NCI-H774 (cell line): ENCODE measurements around the gene PRXL2C.
"Not testable (repeated sequence)": the region's sequence is repeated elsewhere in the genome, so short reads cannot be mapped to it uniquely, and the experiment has no call there.

Experiments
- DNase-seq: peaks from one replicate; lab custom pipeline; 2025; lab: John Stamatoyannopoulos, UW

PRXL2C gene, protein sequence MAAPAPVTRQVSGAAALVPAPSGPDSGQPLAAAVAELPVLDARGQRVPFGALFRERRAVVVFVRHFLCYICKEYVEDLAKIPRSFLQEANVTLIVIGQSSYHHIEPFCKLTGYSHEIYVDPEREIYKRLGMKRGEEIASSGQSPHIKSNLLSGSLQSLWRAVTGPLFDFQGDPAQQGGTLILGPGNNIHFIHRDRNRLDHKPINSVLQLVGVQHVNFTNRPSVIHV

GRCh38 chr9:96655198-96655851 lies at the start of gene PRXL2C:
PRXL2C (minus strand) TSS chr9:96655317; CDS start chr9:96655281, 36 bp downstream.
- peak; percentile 59 for DNase-seq

DNA sequence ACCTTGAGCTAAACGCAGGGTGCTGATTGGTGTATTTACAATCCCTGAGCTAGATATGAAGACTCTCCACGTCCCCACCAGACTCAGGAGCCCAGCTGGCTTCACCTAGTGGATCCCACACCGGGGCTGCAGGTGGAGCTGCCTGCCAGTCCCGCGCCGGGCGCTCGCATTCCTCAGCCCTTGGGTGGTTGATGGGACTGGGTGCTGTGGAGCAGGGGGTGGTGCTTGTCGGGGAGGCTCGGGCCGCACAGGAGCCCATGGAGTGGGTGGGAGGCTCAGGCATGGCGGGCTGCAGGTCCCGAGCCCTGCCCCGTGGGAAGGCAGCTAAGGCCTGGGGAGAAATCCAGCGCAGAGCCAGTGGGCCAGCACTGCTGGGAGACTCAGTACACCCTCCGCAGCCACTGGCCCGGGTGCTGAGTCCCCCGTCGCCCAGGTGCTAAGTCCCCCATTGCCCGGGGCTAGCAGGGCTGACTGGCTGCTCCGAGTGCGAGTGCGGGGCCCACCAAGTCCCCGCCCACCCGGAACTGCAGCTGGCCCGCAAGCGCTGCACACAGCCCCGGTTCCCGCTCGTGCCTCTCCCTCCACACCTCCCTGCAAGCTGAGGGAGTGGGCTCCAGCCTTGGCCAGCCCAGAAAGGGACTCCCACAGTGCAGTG lies 45.7 kb upstream of the PRXL2C start:
- DNase-seq = not testable (repeated sequence)

- DNase-seq = no peak
Measured at GRCh38 chr9:96691326-96691725, 36.2 kb upstream of the PRXL2C start.

- DNase-seq = no peak
Measured at GRCh38 chr9:96688745-96689464, 33.8 kb upstream of the PRXL2C start.

GRCh38 chr9:96688187-96688586 lies 33.1 kb upstream of the PRXL2C start:
- DNase-seq = peak; percentile 70

DNA sequence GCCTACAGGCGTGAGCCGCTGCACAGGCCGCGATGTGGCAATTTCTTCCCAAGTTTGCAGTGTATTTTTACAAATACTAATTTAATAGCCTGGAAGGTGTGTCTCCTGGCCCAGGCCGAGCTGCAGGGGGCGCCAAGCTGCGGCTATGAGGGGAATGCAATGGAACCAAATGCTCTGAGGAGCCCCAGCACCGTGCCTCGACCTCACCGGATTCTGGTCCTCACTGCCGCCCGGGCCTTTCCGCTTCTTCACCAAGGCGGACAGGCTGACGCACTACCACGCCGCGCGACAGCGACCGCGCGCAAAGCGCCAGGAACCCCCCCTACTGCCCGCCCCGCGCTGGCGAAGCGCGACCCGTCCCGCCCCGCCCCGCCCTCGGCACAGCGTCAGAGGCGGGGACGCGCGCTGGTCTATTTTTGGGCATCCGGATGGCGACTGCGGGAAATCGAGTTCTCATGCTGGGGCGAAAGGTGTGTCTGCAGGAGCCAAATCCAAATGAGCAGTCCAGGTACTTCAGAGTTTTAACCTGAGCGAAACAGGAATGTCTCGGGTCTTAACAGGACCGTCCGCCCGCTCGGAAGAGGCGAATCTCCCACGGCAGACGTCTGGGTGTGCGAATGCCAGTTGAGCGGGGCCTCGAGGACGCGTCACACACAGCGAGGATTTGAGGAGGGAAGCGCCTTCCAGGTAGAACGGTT lies 31.7 kb upstream of the PRXL2C start:
- DNase-seq = peak; percentile 84

DNA sequence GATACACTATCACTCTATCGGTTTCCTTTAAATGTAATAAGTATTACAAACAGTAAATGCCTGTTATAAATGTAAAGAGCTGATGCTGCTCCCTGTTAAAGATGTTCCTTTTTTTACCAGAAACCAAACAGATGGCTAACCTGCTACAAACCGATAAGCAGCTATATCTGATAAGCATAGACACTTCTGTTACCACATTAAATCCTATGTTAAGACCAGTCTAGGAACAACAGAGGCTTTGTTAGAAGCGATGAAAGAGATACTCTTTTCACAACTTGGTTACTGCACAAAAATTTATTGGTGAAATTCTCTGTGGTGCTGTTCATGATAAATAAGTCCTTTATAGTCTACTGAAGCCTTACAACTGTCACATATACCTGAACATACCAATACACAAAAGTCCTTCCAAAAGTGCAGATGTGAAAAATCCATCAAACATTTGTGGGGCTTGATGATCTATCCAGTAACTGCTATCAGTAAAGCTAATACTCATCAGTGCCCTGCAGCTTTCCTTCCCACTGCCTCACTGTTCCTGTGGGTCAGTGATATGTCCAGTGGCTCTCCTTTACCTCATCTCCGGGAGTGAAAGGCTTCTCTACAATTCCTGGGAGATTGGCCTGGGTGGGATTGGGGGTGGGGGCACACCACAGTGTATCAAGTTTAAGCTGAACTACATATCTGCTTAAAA lies 25.8 kb upstream of the PRXL2C start:
- no peak for DNase-seq

DNA sequence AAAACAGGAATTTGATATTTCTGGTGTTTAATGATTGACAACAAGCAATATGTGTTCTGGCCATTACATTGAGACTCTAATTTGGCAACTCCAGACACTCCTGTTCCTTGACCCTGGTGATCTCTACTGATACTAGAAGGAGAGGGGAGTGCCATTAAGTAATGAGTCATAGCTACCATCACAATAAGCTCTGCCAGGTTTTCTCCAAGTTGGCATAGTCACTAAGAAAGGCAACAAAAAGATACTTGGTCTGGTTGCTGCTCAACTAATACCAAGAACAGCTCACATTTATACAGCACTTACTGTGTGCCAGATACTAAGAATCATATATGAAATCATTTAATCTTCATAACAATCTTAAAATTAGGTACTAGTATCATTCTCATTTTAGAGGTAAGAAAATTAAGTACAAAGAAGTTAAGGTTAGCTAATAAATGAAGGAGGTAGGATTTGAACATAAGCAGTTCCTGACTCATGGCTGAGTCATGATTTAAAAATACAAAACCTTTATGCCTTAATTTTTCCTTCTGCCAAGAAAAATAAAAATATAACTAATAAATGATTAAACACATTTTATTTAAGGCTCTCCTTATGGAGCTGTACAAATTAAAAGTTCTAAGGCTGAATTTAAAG lies 19.9 kb upstream of the PRXL2C start:
- DNase-seq = no peak

DNA sequence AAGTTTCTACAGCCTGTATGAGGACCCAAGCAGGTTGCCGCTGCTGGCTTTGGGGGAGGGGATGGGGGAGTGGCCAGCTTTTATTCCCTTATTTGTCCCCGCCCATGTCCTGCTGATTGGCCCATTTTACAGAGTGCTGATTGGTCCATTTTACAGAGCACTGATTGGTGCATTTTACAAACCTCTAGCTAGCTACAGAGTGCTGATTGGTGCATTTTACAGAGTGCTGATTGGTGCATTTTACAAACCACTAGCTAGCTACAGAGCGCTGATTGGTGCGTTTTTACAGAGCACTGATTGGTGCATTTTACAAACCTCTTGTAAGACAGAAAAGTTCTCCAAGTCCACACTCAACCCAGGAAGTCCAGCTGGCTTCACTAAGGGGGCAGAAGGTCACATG lies 18.7 kb upstream of the PRXL2C start:
- DNase-seq = not testable (repeated sequence)

DNA sequence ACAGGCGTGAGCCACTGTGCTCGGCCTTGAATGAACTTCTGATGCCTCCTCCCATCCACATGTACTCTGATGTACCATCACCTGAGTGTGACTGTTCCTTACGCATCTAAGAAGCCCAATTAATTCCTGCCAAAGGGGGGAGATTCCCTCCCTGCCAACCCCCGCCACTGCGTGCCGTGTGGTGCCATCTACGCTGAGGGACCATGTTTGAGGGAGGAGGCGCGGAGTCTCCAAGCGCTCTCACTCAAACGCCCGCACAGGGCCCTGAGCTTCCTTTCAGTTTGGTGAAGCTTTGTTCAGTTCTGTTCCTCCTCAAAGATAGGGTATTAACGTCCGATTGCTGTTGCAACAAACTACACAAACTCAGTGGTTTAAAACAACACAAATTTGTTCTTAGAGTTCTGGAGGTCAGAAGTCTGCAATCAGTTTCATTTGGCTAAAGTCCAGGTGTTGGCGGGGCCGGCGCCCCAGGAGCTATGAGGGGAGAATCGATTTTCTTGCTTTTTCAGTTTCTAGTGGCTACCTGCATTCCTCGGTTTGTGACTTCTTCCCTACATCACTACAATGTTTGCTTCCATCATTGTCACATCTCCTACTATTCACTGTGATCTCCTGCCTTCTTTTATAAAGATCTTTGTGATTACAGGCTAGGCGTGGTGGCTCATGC lies 13.9 kb upstream of the PRXL2C start:
- DNase-seq = no peak

GRCh38 chr9:96667363-96667728 lies 12.2 kb upstream of the PRXL2C start:
- DNase-seq = no peak

GRCh38 chr9:96666653-96667362 lies 11.7 kb upstream of the PRXL2C start:
- peak; percentile 16 for DNase-seq

- DNase-seq = no peak
Measured at GRCh38 chr9:96665789-96666188, 10.7 kb upstream of the PRXL2C start.

- no peak for DNase-seq
Measured at GRCh38 chr9:96663506-96664120, 8.5 kb upstream of the PRXL2C start.

DNA sequence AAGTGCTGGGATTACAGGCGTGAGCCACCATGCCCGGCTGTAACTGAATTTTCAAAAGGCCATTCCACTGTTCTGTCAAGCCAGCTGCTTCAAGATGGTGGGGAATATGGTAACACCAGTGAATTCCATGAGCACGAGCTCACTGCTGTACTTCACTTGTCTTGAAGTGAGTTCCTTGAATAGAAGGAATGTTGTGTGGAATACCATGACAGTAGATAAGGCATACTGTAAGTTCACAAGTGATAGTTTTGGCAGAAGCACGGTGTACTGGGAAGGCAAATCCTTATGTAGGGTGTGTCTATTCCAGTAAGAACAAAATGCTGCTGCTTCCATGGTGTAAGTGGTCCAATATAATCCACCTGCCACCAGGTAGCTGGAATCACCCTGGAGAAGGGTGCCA lies 6.6 kb upstream of the PRXL2C start:
- no peak for DNase-seq

GRCh38 chr9:96660692-96661248 lies 5.7 kb upstream of the PRXL2C start:
- no peak for DNase-seq

GRCh38 chr9:96654450-96655197 lies 493 bp downstream of the PRXL2C start:
- peak; percentile 85 for DNase-seq

DNA sequence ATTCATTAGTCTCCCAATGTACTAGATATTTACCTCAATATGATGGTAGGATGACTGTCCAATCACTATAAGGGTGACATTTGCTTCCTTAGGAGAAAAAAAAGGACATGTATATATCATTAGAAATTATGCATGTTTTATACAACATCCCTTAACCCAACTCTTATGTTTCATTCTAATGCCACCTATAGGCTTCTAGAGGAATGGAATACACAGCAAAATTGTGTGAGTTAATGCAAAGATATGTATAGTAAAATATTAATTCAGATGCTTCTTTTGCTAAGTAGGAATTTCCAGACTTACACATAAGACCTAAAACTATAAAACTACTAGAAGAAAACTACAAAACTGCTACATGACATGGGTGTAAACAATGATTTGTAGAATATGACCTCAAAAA lies 3.5 kb downstream of the PRXL2C start:
- no peak for DNase-seq
